HG03571 (cell line): ENCODE measurements around the gene DBNDD1.
"Not testable (repeated sequence)": the region's sequence is repeated elsewhere in the genome, so short reads cannot be mapped to it uniquely, and the experiment has no call there.

Source experiments
- ATAC-seq: cut with Tn5 transposase; IDR thresholded peaks from one replicate; pipeline ENCODE4 v1.9.1; 2021; ENCODE audit not compliant: unreplicated experiment

Gene DBNDD1, protein sequence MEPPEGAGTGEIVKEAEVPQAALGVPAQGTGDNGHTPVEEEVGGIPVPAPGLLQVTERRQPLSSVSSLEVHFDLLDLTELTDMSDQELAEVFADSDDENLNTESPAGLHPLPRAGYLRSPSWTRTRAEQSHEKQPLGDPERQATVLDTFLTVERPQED

GRCh38 chr16:90018652-90019542 lies at the start of gene DBNDD1:
Gene DBNDD1, minus strand, starts transcription at chr16:90019456. Its CDS starts 115 bp downstream, at chr16:90019341.
- no peak for ATAC-seq

DNA sequence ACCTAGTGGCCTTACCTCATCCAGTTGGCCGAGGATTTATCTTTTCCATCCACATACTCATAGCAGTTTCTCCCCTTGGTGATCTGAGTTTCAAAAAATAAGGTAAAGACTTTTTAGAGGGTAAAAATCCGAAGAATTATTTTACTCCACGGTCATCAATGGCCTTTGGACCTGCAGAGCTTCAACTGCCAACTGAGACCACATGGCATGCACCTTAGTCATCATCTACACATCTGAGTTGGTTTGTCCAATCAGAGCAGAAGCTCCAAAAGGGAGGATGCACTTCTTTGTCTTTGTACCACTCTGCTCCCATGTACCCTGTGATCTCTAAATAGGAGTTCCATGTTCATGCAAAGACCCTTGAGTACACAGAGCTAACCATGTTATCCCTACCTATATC lies 42.2 kb upstream of the DBNDD1 start:
- no peak for ATAC-seq

DNA sequence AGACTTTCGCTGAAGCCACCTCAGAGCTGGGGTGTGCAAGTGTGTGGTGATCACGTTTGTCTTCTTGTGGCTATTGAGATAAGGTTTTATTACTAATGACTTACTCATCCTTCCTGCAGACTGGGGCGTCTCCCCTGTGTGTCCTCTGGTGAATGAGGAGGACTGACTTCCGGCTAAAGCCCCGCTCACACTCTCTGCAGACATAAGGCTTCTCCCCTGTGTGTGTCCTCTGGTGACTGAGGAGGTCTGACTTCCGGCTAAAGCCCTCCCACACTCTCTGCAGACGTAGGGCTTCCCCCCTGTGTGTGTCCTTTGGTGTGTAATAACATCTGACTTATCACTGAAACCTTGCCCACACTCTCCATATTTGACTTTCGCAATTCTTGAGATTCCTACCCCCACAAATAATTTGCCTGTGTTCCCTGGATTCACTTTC lies 38.5 kb upstream of the DBNDD1 start:
- no peak for ATAC-seq

DNA sequence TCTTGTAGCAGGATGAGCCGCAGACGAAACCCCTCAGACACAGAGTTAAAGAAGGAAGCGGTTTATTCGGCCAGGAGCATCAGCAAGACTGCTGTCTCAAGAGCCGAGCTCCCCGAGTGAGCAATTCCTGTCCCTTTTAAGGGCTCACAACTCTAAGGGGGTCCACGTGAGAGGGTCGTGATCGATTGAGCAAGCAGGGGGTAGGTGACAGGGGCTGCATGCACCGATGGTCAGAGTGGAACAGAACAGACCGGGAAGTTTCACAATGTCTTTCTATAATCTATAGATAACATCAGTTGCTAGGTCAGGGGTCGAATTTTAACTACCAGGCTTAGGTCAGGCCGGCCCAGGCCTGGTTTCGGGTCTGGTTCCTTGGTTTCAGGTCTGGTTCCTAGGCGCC lies 37.3 kb upstream of the DBNDD1 start:
- not testable (repeated sequence) for ATAC-seq

GRCh38 chr16:90055371-90055770 lies 36.1 kb upstream of the DBNDD1 start:
- ATAC-seq: no peak

GRCh38 chr16:90054554-90054953 lies 35.3 kb upstream of the DBNDD1 start:
- no peak for ATAC-seq

GRCh38 chr16:90053902-90054500 lies 34.7 kb upstream of the DBNDD1 start:
- ATAC-seq: no peak

GRCh38 chr16:90050969-90051368 lies 31.7 kb upstream of the DBNDD1 start:
- ATAC-seq: no peak

GRCh38 chr16:90048737-90049330 lies 29.6 kb upstream of the DBNDD1 start:
- ATAC-seq: no peak

DNA sequence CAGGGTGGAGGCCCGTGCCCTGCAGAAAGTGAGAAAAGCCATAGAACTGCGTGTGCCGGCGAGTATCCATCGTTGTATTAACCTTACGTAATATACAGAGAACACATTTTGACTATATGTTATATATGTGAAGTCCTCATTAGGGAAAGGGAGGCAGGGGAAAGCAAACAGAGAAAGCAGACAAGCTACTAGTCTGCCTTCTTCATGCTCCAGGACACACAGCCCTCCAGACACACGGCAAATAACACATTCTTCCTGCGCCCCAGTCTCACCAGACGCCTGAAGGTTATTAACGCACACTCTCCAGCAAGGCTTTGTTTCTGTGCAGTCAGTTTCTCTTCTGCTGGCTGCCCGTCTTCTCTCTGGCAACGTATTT lies 29.1 kb upstream of the DBNDD1 start:
- no peak for ATAC-seq

- ATAC-seq: no peak
Measured at GRCh38 chr16:90047714-90048346, 28.6 kb upstream of the DBNDD1 start.

GRCh38 chr16:90046971-90047713 lies 27.9 kb upstream of the DBNDD1 start:
- ATAC-seq: no peak

- no peak for ATAC-seq
Measured at GRCh38 chr16:90046122-90046970, 27.1 kb upstream of the DBNDD1 start.

DNA sequence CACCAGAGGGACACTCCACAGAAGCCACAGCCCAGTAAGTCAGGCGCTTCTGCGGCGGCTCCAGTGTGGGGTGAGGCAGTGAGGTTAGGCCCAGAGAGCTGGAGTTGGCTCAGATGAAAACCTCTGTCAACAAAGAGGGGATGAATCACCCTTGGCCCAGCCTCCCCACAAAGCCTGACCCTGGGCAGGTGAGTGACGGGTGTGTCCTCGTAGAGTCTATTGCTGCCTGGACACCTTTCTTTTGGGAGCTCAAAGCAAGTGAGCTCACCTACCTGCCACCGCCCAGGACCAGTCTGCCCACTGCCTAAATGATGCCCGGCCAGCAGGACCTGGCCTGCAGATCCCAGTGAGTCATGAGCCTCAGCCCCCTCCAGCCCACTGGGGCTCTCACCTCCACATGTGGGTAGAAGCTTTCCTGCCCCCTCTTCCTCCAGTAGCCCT lies 24.9 kb upstream of the DBNDD1 start:
- ATAC-seq: no peak

- ATAC-seq: no peak
Measured at GRCh38 chr16:90043526-90043925, 24.3 kb upstream of the DBNDD1 start.

- no peak for ATAC-seq
Measured at GRCh38 chr16:90042946-90043514, 23.8 kb upstream of the DBNDD1 start.

DNA sequence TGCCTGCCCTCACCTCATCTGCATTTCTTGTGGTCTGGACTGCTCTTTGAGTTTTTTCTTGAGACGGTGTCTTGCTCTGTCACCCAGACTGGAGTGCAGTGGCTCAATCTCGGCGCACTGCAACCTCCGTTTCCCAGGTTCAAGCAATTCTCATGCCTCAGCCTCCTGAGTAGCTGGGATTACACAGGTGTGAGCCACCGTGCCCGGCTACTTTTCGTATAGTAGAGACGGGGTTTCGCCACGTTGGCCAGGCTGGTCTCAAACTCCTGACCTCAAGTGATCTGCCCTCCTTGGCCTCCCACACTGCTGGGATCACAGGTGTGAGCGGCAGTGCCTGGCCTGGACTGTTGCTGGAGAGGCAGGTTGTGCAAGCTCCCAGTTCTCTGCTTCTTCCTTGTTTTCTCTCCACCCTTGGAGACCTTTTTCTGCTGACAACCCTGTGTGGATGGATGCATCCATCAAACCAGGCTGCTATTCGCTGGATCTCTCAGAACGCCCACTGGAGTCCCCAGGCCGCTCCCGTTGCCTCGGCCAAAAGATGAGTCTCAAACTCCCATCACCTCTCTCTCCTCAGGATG lies 22.7 kb upstream of the DBNDD1 start:
- ATAC-seq: no peak

GRCh38 chr16:90040152-90041023 lies 21.1 kb upstream of the DBNDD1 start:
- ATAC-seq: no peak
